ENCODE results near the gene CKMT2. TPM values are rescaled to one million over a fixed set of nuclear protein-coding genes. Genes with fewer than 3 reads are reported as not detected.

The CKMT2 gene
- total and polyA plus RNA-seq, 2 of the 4 experiments (the other 2 are of a cell fraction) = 0.21 to 0.36 TPM

- POLR2A ChIA-PET (ENCODE audit: unreplicated experiment) = no interaction called here
- Histone ChIP-seq H3K4ac (ENCODE audit: low read depth, low read length) (no peak overlapping the region), H2BK20ac (ENCODE audit: low read depth, low read length) (no peak overlapping the region), H2BK5ac (ENCODE audit: low read depth, low read length, poor library complexity, severe bottlenecking) (no peak overlapping the region), H2AK5ac (ENCODE audit: low read depth, low read length) (no peak overlapping the region), H3K4me3 (ENCODE audit: insufficient read depth, low read depth, low read length) (no peak overlapping the region), H4K8ac (ENCODE audit: low read depth in 2 of 2, low read length in 2 of 2) (no peak overlapping the region), H3K27me3 (ENCODE audit: control insufficient read depth, insufficient read depth, low read length) (no peaks in the 10 kb centered on the region), H3K14ac (replicated peaks; ENCODE audit: low read depth, low read length) (no peak overlapping the region), H2BK15ac (ENCODE audit: low read depth, low read length) (no peak overlapping the region), H3K23ac (ENCODE audit: low read depth, low read length) (no peak overlapping the region), H3K9me1 (ENCODE audit: insufficient read depth, low read length) (peaks cover 6% of the 10 kb centered on the region; the same call in 1 of the 2 replicates), H3K4me2 (ENCODE audit: low read depth, low read length) (no peak overlapping the region), H3K18ac (ENCODE audit: low read depth, low read length) (no peak overlapping the region), H3K56ac (ENCODE audit: extremely low read depth, insufficient read depth, low read length) (no peak overlapping the region), H4K20me1 (ENCODE audit: insufficient read depth, low read length) (no peaks in the 10 kb centered on the region), H4K91ac (ENCODE audit: insufficient read depth, low read depth, low read length) (no peak overlapping the region), H3K27ac (ENCODE audit: insufficient read depth, low read length) (no peak overlapping the region), H2AK9ac (replicated peaks; ENCODE audit: low read depth, low read length, poor library complexity) (no peak overlapping the region), H3K4me1 (ENCODE audit: control insufficient read depth, insufficient read depth, low read length) (peaks cover 2% of the 10 kb centered on the region; the same call in 1 of the 2 replicates), H2BK120ac (ENCODE audit: low read depth, low read length) (no peak overlapping the region), H3K9me3 (ENCODE audit: control insufficient read depth, insufficient read depth, low read length) (no peaks in the 10 kb centered on the region), H2AFZ (replicated peaks; ENCODE audit: low read length, poor library complexity) (no peak overlapping the region), H4K5ac (ENCODE audit: low read depth, low read length) (no peak overlapping the region), H3K79me1 (ENCODE audit: low read depth in 1 of 2, low read length in 2 of 2) (no peaks in the 10 kb centered on the region), H3K9ac (ENCODE audit: low read depth, low read length) (no peak overlapping the region), H3K36me3 (ENCODE audit: control insufficient read depth, insufficient read depth, low read length) (peaks cover 2% of the 10 kb centered on the region; the same call in 1 of the 2 replicates)
- ATAC-seq (ENCODE audit: low read depth) (no peak), DNase-seq (no peak)
- CTCF ChIA-PET = no interaction called here
- whole genome bisulfite sequencing, 2 experiments (ENCODE audit: extremely low coverage in 2 of 2, insufficient read length in 1 of 2) = 93% methylated on average over 3 of the region's 7 CpGs; no CpG with 5 or more reads in 1 of the 2 experiments
- dilution Hi-C loops (cut with HindIII; ENCODE audit: low sequenced_read_pairs, unreplicated experiment) (no loop called here), in situ Hi-C loops (cut with MboI; ENCODE audit: low sequenced_read_pairs) (no loop called here), intact Hi-C loops (cut with micrococcal nuclease) (no loop called here)
- TF ChIP-seq MAFK (IDR thresholded peaks at IDR 0.05; ENCODE audit: low read depth, low read length) = no peak
- BruUV-seq (replicated peaks) = no TSS peak
Observed at GRCh38 chr5:81234299-81234698, 1.2 kb downstream of the CKMT2 start.

Measured in IMR-90 (cell line).